ENCODE results near the gene TEX2. TPM values are rescaled to one million over a fixed set of nuclear protein-coding genes. Genes with fewer than 3 reads are reported as not detected.
A peak's percentile ranks its signal among the peaks of the same experiment; 100 is the strongest.

TEX2 gene
- total and polyA plus RNA-seq, 2 of the 13 experiments (the other 11 are each of a cell fraction or from before 2014, with no cell fraction given): 21.4 to 37.7 TPM

- TF ChIP-seq, protein P1, sequence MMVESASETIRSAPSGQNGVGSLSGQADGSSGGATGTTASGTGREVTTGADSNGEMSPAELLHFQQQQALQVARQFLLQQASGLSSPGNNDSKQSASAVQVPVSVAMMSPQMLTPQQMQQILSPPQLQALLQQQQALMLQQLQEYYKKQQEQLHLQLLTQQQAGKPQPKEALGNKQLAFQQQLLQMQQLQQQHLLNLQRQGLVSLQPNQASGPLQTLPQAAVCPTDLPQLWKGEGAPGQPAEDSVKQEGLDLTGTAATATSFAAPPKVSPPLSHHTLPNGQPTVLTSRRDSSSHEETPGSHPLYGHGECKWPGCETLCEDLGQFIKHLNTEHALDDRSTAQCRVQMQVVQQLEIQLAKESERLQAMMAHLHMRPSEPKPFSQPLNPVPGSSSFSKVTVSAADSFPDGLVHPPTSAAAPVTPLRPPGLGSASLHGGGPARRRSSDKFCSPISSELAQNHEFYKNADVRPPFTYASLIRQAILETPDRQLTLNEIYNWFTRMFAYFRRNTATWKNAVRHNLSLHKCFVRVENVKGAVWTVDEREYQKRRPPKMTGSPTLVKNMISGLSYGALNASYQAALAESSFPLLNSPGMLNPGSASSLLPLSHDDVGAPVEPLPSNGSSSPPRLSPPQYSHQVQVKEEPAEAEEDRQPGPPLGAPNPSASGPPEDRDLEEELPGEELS (CRISPR knock-in tag; IDR thresholded peaks at IDR 0.05): peak; percentile 6; the same call in 1 of the 2 replicates
- TF ChIP-seq ADNP (CRISPR knock-in tag; IDR thresholded peaks at IDR 0.05): no peak
- no peak; the same call in 1 of the 2 replicates for TF ChIP-seq ZNF234 (CRISPR knock-in tag; conservative IDR thresholded peaks at IDR 0.05)
- TF ChIP-seq IKZF1 (IDR thresholded peaks at IDR 0.05): no peak
- peak; percentile 62; the same call in 1 of the 2 replicates for TF ChIP-seq ZBED4 (CRISPR knock-in tag; IDR thresholded peaks at IDR 0.05; ENCODE audit: borderline replicate concordance)
- TF ChIP-seq AHR (CRISPR knock-in tag; IDR thresholded peaks at IDR 0.05): peak; percentile 61; the same call in 1 of the 2 replicates
- peak; percentile 88; the same call in 2 of the 3 replicates for TF ChIP-seq MXI1 (IDR thresholded peaks at IDR 0.05; ENCODE audit: borderline replicate concordance, low read depth, low read length)
- TF ChIP-seq, protein P2, sequence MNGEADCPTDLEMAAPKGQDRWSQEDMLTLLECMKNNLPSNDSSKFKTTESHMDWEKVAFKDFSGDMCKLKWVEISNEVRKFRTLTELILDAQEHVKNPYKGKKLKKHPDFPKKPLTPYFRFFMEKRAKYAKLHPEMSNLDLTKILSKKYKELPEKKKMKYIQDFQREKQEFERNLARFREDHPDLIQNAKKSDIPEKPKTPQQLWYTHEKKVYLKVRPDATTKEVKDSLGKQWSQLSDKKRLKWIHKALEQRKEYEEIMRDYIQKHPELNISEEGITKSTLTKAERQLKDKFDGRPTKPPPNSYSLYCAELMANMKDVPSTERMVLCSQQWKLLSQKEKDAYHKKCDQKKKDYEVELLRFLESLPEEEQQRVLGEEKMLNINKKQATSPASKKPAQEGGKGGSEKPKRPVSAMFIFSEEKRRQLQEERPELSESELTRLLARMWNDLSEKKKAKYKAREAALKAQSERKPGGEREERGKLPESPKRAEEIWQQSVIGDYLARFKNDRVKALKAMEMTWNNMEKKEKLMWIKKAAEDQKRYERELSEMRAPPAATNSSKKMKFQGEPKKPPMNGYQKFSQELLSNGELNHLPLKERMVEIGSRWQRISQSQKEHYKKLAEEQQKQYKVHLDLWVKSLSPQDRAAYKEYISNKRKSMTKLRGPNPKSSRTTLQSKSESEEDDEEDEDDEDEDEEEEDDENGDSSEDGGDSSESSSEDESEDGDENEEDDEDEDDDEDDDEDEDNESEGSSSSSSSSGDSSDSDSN (CRISPR knock-in tag; IDR thresholded peaks at IDR 0.05): peak; percentile 99
- TF ChIP-seq NFE2 (CRISPR knock-in tag; IDR thresholded peaks at IDR 0.05): no peak
- peak in 1 of 2 experiments; percentile 31; a peak in 1 of 4 replicates for TF ChIP-seq NR2F1 (CRISPR knock-in tag; IDR thresholded peaks at IDR 0.05)
- no peak; the same call in 1 of the 2 replicates for TF ChIP-seq ZNF460 (CRISPR knock-in tag; IDR thresholded peaks at IDR 0.05; ENCODE audit: borderline replicate concordance)
- no peak for TF ChIP-seq ZNF83 (CRISPR knock-in tag; IDR thresholded peaks at IDR 0.05; ENCODE audit: borderline replicate concordance)
- TF ChIP-seq PAX8 (CRISPR knock-in tag; IDR thresholded peaks at IDR 0.05; ENCODE audit: borderline replicate concordance): no peak
- TF ChIP-seq MTF1 (CRISPR knock-in tag; IDR thresholded peaks at IDR 0.05): 0 out of 2 replicates have a peak, but pooled peaks have one; percentile 37
- TF ChIP-seq ZSCAN25 (CRISPR knock-in tag; IDR thresholded peaks at IDR 0.05): peak; percentile 39; the same call in 1 of the 2 replicates
- peak; percentile 99 for TF ChIP-seq SRY (CRISPR knock-in tag; IDR thresholded peaks at IDR 0.05)
- peak; percentile 68 for TF ChIP-seq CENPT (CRISPR knock-in tag; IDR thresholded peaks at IDR 0.05; ENCODE audit: low read depth)
- TF ChIP-seq HMGA1 (CRISPR knock-in tag; conservative IDR thresholded peaks at IDR 0.05): no peak
- TF ChIP-seq, protein P3, sequence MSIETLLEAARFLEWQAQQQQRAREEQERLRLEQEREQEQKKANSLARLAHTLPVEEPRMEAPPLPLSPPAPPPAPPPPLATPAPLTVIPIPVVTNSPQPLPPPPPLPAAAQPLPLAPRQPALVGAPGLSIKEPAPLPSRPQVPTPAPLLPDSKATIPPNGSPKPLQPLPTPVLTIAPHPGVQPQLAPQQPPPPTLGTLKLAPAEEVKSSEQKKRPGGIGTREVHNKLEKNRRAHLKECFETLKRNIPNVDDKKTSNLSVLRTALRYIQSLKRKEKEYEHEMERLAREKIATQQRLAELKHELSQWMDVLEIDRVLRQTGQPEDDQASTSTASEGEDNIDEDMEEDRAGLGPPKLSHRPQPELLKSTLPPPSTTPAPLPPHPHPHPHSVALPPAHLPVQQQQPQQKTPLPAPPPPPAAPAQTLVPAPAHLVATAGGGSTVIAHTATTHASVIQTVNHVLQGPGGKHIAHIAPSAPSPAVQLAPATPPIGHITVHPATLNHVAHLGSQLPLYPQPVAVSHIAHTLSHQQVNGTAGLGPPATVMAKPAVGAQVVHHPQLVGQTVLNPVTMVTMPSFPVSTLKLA (IDR thresholded peaks at IDR 0.05): 0 out of 2 replicates have a peak, but pooled peaks have one; percentile 4
- no peak for TF ChIP-seq HOXA7 (CRISPR knock-in tag; IDR thresholded peaks at IDR 0.05)
These were observed 133.1 kb downstream of the TEX2 start, which contains the start of gene ERN1 (continued) for GRCh38 chr17:64129765-64130558.

Measured in HepG2 (cell line).